Measurements from ENCODE around the gene ENOX1.

DNA sequence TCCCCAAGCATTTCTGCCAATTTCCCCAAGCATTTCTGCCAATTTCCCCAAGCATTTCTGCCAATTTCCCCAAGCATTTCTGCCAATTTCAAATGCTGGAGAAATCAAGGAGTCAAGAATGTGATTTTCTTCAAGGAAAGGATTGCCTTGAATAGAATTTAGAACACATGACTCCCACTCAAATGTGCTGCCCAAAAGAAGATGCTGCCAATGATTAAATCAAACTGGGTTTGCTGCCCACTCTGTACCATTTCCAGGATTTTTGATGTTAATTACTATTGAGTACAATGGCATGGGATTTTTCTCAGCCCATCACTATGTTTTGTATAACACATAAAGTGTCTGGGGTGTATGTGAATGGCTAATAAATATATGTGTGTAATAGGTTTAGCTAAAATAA lies 21.9 kb upstream of the ENOX1 start:
- TF ChIP-seq, protein P1, sequence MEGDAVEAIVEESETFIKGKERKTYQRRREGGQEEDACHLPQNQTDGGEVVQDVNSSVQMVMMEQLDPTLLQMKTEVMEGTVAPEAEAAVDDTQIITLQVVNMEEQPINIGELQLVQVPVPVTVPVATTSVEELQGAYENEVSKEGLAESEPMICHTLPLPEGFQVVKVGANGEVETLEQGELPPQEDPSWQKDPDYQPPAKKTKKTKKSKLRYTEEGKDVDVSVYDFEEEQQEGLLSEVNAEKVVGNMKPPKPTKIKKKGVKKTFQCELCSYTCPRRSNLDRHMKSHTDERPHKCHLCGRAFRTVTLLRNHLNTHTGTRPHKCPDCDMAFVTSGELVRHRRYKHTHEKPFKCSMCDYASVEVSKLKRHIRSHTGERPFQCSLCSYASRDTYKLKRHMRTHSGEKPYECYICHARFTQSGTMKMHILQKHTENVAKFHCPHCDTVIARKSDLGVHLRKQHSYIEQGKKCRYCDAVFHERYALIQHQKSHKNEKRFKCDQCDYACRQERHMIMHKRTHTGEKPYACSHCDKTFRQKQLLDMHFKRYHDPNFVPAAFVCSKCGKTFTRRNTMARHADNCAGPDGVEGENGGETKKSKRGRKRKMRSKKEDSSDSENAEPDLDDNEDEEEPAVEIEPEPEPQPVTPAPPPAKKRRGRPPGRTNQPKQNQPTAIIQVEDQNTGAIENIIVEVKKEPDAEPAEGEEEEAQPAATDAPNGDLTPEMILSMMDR (IDR thresholded peaks at IDR 0.05; ENCODE audit: low read depth, low read length): no peak
- TF ChIP-seq EZH2phosphoT487 (IDR thresholded peaks at IDR 0.05; ENCODE audit: low read depth): no peak
